Effector CD8-positive, alpha-beta T cell (primary cell): ENCODE results near the gene UBALD2.
"Not testable (repeated sequence)": the region's sequence is repeated elsewhere in the genome, so short reads cannot be mapped to it uniquely, and the experiment has no call there.

Experiments used
- DNase-seq: peaks from one replicate; lab custom pipeline; 2025; lab: John Stamatoyannopoulos, UW

Gene UBALD2

DNA sequence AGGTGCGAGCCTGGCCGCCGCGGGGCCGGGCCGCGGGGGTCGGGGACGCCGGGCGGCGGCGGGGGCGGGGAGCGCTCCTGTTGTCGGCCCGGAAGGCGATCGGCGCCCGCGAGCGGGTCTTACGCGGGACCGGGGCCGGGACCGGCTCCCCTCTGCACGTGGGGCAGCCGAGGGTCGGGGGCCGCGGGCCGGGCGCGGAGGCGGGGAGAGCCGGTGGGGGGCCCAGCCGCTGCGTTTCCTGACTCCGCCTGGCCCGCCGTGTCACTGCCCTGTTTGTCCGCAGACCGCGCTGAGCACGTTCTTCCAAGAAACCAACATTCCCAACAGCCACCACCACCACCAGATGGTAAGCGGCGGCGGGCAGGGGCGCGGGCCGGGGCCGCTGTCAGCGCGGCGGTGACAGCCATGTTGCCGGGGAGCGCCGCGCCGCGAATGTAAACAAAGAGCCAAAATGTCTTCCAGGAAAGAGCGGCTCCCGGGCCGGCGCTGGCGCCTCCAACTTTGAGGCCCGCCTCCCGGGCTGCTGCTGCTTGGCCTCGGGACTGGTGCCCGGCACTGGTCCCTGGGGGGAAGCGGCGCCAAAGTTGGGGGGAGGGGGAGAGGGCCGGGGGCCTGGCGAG, 586 bp downstream of the UBALD2 start:
- peak; percentile 50 for DNase-seq

GRCh38 chr17:76266244-76266938, 1.2 kb downstream of the UBALD2 start:
- DNase-seq: peak; percentile 22

DNA sequence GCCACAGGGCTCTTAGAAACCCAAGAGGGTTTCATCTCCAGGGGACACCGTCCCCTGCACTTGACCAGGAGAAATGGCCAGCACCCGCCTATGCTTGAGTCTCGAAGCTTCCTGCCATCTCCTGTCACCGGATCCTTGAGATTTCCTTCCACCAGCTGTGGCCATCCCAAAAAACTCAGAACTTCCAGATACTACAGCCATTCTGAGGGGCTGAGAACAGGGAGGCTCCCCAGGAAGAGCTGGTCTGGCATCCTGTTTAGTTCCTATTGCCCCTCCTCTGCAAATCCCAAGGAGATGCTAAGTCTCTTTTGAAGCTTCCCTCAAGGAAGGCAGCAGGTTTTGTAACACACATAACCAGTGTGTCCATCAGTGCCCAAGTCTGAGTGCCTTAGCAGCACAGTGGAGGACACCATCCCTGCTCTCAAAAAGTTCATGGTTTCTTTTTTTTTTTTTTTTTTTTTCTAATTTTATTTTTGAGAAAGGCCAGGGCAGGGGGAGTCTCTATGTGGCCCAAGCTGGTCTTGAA, 2.0 kb downstream of the UBALD2 start:
- DNase-seq: no peak

GRCh38 chr17:76267581-76268001, 2.4 kb downstream of the UBALD2 start:
- DNase-seq: not testable (repeated sequence)

DNA sequence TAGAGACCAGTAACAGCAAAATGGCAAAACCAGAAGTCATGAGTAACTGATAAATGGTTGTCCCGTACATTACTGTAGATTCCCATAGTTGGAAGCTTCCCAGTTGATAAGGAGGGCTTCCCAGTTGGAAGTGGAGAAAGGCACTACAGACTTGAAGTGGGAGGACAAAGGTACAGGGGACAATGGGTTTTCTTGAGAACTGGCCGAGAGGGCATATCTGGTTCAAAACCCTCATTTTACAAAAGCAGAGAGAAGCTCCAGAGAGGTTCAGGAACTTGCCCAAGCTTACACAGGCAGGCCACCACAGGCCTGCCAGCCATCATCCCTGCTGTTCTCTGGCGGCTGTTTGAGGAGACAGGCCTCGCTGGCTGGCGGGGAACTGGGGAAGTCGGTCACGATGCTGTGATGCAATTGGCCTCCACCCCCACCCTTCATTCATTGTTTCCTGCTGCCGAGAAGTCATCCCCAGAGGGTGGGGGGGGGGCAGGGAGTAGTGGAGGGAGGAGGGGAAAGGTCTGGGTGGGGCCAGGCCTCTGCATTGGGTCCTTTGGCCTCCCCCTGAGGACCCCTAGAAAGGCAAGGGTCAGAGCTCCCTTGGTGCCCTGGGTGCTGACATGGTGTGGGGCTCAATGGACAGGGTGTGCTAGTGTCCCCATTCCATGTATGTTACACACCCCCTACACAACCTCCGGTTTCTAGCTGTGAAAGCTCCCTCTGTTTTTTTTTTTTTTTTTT, 3.0 kb downstream of the UBALD2 start:
- peak; percentile 26 for DNase-seq

DNA sequence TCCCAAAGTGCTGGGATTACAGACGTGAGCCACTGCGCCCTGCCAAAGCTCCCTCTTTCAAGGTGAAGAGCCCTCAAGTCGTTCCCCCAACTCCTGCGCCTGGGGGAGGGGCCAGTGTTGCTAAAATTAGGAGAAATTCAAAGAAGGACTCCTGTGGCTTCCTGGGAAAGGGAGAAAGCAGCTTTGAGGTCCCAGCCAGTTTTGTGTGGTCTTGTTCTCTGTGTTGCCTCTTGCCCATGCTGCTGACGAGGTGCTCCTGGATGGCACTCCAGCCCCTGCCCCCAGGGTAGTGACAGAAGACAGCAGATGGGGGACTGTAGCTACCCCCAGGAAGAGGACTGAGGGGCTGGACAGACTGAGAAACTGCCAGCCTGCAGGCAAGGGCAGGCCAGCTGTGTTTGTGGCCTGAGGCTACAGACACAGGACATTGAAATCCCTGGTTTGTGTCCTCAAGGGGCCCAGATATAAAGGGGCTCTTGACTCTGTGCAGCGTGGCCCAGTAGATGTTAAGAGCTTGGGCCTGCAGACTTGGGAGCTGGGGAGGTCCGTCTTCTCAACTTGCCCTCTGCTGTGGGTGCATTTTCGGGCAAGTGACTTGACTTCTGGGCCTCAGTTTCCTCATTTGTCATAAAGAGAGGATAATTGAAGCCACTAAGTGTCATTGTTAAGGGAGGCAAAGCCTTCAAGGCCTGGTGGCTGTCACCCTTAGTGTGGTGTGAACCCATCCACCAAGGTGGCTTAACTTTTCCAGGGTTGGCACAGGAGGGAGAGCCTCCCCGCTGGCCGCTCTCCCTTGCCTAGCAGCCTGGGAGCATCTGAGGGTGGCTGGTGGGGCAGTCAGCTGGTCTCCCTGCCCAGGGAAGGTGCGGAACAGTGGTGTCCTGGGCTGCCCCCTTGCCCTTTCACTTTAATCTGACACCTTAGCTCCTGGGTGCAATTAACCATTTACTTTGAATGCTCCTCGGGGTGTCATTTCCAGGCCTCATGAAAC, 4.1 kb downstream of the UBALD2 start:
- no peak for DNase-seq

DNA sequence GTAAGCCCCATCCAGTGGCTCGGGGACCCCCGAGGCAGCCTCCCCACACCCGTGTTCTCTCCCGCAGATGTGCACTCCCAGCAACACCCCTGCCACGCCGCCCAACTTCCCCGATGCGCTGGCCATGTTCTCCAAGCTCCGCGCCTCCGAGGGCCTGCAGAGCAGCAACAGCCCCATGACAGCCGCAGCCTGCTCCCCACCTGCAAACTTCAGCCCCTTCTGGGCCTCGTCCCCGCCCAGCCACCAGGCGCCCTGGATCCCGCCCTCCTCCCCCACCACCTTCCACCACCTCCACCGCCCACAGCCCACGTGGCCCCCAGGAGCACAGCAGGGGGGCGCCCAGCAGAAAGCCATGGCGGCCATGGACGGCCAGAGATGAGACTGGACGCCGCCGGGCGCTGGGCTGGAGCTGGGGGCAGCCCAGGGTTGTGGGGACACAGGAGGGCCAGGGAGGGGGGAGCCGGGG, 5.0 kb downstream of the UBALD2 start:
- DNase-seq: no peak

GRCh38 chr17:76270770-76271668, 5.9 kb downstream of the UBALD2 start:
- DNase-seq: no peak

GRCh38 chr17:76271669-76272540, 6.8 kb downstream of the UBALD2 start:
- DNase-seq: peak; percentile 65

DNA sequence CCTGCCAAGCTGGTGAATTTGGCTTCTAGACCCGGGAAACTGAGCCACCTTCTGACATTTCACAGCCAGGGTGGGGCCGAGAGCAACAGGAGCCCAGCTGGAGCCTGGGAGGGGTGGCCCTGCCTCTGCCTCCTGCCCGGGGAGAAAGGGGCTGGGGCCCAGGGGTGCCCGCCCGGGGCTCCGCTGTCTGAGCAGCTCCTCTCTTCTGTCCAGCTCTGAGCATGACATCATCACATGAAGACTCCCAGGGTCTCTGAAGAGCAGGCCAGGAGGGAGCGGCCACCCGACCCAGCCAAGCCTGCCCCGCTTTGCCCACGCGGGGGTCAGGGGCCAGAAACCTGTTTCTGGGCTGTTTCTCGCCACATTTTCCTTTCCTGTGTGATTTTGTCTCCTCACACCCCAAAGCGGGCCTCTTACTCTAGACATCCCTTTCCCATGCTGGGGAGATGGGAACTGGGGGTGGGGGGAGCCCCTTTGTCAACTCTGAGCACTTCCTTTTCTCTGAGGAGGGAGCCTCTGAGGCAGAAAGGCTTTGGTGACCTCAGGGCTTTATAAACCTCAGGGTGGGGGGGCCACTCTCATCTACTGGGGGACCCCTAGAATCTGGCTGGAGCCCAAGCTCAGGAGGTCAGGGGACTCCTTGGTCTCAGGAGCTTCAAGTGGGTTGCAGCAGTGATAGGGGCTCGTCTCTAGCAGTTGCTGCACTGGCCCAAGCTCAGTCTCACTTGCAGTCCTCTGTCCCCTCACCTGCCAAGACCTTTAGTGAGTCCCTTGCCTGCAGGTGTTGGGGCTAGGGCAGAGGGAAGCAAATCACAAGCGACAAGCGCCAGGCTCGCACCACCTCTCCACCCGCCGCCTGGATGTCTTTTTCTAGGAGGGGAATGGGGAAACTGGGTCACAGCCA, 7.6 kb downstream of the UBALD2 start:
- DNase-seq: peak; percentile 30

- DNase-seq: no peak
Measured at GRCh38 chr17:76273445-76274111, 8.4 kb downstream of the UBALD2 start.

DNA sequence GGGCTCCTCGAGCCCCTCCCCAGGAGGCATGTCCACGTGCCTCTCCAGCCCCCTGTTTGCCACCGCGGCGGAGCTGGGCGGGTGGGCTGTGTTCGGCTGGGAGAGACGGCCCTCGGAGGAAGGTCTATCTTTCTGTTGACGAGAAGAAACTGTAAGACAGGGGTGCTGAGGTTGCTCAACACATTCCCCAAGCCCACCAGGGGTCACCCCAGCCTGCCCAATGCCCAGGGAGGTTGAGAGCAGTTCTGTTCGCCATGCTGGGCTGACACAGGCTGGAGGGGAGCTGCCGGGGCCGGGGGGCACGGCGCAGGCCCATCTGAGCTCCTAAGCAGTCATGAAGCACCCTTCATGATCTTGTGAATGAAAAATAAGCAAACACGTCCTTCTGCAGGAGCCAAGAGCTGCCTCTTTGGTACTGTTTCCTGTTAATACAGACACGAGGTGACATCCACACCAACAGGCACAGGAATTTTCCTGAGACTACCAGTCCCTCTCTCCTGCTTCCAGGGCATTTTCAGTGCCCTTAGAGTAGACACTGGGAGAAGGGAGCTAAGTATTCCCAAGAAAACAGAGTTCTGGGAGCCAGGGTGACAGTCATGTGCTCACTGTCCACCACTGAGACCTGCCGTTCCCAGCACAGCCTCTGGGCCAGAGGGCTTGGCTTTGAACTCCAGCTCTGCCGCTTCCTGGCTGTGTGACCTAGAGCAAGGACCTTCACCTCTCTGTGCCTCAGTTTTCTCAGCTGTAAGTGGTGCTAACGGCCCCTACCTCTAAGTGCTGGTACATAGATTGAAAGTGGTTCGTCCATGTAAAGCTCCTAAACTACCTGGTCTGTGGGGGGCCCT, 9.2 kb downstream of the UBALD2 start:
- DNase-seq: no peak

GRCh38 chr17:76275382-76276068, 10.4 kb downstream of the UBALD2 start:
- DNase-seq: no peak

DNA sequence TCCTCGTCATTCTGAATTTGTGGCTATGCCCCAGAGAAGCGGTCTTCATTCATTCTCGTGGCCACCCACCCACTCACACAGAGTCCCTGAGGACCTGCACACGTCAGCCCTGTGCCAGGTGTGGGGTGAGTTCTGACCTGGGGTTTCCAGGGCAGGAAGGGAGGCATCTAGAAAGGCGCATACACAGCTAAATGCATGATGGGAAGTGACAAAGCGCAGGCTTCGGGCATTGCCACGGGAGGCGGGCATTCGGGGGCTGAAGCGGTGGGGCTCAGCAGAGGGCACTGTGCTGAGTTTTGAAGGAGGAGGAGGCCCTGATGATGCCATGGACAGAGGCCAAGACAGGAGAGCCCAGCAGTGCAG, 10.9 kb downstream of the UBALD2 start:
- DNase-seq: no peak

DNA sequence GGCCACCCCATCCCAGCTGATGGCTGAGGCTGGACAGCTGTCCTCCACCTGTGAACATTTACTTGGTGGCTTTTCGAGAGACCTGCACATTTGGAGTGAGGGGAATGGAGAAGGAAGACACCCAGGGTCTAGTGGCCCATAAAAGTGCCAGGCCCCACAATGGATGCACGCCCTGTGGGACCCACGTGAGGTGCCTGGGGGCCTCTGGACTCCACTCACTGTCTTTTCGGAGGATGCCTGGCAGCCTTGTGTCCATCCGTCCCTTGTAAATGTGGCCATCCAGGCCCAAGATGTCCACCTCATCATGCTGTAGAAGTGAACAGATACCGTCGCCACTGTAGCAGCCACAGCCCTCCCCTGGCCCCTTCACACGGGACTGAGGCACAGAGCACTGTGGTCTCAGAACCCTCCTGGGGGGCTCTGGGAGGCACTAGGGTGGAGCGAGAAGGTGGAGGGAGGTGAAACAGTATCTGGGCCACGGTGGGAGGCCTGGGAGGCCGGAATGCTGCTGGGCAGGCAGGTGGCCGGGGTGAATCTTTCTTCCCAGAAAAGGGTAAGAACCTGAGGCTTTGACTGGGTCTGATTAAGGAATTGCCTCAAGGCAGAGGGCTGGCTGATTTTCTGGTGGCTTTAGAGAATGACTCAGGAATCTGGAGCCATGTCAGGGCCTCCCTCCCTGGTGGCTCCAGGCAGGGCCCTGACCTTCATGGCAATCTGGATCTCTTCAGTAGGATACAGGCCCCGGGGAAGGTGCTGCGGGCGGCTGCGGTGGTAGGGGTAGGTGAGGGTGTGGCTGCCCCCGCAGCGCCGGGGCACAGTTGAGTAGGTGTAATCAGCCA, 11.5 kb downstream of the UBALD2 start:
- no peak for DNase-seq
